Endothelial cell of hepatic sinusoid (primary cell): Measurements from ENCODE around the gene SFXN5.
"Not testable (repeated sequence)": the region's sequence is repeated elsewhere in the genome, so short reads cannot be mapped to it uniquely, and the experiment has no call there.

ENCODE experiments used
- in situ Hi-C: cut with HindIII; loops from 2 replicates; pipeline ENCODE4 v1.10.0; 2017; ENCODE audit warnings: low sequenced_read_pairs

Gene SFXN5

DNA sequence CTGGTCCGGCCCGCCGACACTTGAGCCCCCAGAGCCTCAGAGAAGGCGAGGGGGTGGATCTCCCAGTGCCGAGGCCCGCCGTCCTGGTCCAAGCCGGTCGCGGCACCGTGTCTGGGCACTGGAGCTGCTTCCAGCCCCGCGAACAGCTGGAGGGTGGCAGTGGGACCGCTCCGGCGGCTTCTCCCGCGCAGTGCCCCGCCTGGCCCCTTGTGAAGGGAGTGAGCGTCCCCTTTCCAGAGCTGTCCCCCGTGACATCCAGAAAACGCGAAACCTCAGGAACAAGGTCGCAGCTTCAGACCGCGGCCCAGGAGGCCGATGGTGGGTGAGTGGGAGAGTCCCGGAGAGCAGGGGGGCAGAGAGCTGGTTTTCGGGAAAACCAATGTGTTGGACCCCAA is 154.8 kb downstream of the SFXN5 start:
- in situ Hi-C loops, result no loop called here

DNA sequence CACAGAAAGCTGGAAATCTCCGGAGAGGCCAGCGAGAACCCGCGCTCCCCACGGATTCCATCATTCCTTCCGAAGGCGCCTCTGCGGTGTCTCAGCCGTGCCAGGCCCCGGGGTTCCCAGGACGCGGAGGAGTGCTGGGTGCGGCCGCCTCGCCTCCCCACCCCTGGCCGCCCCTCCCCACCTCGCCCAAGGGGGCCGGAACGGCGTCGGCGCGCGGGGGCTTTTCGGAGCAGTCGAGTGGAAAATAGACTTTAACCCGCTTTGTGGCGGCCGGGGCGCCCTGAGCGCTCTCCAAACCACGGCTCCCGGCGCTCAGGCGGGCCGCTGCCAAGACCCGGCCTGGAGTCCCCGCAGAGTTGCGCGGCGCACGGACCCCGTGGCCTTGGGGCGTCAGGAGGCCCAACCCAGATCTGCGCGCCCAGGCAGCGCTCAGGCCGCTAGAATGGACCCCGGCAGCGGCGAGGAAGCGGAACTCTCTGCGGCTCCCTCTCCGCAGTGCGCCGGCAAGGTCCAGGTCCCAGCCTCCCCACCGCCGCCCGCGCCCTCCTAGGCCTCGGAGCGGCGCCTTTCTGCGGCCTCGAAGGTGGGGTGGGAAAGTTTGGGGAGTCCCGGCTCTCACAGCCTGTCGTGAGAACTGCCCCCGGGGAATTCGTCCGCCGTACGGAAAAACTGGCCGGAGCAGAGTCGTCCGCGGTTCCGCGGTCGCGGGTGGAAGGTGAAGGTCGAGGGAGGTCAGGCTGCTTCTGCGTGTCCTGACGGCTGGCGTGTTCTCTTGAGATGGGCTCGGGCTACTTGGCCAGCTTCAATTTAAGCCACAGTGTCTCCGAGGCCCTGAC is 155.4 kb downstream of the SFXN5 start:
- in situ Hi-C loops, result no loop called here

DNA sequence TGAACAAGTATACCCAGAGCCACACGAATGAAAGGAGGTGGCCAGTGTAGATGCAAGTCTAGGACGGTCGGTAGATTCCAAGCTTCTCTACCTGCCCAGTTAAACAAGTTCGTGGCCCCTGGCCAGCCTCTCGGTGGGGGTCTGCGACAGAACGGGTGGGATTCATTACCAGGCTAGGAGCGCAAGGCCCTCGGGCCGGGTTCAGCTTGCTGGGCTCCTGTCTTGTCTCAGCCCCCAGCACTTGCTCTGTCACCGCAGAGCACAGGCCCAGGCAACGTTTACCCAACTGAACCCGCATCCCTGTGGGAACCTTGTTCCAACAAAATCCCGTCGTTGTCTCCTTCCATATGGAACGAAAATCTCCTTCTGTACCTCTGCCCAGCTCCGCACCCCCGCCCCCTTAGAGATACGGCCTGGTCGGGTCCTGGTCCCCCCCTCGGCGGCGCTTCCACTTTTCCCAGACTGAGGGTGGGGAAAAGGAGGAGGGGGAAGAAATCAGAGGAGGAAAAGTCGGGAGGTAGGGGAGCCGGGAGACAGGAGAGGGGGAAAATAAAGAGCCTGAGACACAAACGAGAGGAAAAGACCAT is 156.1 kb downstream of the SFXN5 start:
- in situ Hi-C loops, result no loop called here

DNA sequence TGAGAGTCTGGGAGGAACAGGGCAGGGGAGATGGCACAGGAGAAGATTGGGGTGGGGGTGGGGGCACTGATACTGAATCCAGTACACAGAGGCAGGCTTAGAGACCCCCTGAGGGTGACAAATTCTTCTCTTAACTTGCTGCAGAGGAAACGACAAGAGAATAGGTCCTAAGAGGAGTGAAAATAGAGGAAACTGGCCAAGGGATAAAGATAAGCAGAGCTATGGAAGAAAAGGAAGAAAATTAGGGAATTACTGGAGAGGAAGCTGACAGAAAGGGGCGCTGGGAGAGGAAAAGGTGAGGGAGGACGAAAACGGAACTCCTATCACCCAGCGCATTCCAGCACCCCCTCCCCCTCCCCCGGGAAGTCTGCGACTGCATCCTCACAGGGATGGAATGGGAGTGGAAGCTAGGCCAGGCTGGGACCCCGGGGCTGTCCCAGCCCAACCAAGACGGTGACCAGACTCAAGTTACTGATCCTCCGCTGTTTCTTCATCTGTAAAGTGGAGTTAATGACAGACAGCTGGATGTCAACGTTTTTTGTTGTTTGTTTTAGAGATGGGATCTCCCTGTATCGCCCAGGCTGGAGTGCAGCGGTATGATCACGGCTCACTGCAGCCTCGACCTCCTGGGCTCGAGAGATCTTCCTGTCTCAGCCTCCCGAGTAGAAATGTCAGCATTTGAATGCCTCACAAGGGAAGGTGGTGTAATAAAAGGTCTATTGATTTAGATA is 156.8 kb downstream of the SFXN5 start:
- in situ Hi-C loops, result no loop called here

DNA sequence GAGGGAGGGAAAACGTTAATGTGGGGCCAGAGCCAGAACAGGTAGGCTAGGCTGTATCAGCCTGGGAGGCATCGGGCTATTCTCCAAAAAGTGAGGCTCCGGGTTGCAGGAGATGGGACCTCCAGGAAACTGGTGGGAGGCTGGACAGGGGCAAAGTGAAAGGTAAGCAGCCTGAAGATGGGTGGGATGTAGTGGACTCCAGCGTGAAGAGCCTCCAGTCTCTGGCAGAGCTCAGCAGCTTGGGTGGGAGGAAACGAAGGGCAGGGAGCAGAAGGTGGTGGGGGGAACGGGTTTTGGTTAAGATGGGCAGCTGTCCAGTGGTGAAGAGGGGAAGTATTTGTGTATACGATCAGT is 157.3 kb downstream of the SFXN5 start:
- in situ Hi-C loops, result no loop called here

DNA sequence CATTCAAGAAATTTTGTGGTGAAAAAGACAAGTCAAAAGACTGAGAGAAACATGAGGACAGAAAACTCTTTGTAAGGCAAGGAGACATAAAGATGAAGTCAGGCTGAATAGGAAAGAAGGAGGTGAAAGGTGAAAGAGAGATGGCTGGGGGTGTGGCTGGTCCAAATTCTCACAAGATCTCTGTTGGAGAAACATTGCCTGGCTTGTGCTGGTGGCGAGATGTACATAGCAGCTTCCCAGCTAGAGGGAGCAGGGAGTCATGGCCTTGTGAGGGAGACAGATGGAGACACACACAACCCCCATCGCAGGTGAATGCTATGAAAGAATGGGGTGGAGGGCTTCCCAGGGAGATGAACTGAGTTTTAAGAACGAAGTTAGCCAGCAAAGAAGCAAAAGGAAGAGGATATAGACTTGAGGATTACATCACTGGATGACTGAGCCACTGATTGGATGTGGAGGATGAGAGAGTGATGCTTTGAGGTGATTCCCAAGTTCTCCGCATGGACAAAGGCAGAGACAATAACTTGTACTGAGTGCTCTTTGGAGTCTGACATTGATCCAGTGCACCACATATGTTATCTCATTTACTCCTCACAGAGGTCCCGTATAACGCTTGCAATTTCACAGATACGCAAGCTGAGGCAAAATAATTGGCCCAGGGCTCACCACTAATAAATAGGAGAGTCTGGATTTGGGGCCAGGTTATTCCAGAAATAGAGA is 157.9 kb downstream of the SFXN5 start:
- in situ Hi-C loops, result no loop called here

DNA sequence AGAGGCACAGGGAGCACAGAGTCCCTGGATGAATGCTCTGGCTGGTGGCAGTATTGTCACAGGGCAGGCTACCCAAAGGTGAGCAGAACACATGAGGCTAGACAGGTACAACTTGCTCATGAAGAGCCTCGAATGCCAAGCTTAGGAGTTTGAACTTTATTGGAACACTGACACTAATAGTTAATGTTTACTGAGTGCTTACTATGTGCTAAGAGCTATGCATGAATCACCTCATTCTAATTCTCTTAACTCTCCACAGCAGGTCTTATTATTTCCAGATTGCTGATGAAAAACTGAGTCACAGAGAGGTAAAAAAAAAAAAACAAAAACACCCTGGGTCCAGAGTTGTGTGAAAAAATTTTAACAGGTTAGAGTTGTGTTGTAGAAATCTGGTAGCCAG is 160.3 kb downstream of the SFXN5 start:
- in situ Hi-C loops, result no loop called here

DNA sequence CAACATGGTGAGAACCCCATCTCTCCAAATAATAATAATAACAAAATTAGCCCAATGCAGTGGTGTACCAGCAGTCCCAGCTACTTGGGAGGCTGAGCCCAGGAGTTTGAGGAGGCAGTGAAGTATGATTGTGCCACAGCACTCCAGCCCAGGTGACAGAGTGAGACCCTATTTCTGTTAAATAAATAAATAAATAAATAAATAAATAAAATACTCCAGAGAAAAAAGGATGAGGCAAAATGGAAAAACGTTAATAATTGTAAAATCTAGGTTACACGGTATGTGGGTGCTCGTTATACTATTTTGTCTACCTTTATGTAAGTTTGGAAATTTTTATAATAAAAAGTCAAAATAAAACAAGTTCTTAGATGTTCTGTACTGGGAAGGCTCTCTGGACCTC is 162.8 kb downstream of the SFXN5 start:
- in situ Hi-C loops, result no loop called here

DNA sequence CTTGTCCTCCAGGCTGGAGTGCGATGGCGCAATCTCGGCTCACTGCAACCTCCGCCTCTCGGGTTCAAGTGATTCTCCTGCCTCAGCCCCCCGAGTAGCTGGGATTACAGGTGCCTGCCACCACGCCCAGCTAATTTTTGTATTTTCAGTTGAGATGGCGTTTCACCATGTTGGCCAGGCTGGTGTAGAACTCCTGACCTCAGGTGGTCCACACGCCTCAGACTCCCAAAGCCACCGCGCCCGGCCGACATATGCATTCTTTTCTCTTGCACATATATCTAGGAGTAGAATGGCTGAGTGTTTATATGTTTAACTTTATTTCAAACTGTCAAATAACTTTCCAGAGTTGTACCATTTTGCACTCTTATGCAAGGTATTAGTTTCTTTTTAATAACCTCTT is 164.1 kb downstream of the SFXN5 start:
- in situ Hi-C loops, result not testable (repeated sequence)

DNA sequence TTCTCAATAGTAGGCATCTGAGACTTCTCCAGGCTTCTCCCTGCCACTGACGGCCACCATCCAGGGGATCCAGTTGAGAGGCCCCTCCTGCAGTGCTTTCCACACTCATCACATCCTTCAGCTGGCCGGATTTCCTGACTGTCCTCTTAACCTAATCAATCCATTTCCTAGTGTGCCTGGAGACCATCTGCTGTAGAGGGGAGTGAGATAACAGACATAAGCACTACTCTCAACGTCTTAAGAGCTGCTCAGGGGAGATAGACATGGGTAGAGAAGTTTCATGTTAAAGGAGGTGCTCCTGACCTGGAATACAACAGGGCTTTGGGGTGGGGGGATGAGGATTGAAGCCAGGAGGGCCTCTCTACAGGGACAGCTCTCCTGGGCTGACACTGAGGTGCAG is 170.1 kb downstream of the SFXN5 start:
- in situ Hi-C loops, result no loop called here

DNA sequence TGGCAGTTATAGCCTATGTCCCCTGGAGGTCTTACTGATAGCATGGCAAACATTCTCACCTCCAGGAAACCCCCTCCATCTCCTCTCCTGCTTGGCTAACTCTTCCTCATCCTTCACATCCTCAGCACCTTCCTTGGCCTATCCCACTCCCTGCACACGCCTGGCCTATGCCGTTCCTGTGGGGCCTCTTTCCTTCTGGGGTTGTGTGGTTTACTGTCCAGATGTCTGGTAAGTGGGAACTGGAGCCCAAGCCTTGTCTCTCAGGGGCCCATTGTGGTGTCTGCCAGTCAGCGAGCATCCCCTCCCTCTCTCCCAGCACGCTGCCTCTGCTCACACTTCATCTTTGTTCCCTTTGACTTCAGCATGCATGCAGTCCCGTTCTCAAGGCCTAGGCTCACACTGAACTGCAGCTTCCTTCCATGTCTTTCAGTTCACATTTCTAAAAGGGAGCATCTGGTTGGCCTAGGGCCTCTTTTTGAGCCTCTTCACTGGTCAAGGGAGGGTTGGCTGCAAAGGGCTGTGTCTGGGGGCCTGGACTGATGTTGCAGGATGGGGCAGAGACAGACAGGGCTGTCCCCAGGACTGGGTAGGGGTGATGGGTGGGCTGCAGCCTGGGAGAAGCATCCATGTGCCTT is 171.2 kb downstream of the SFXN5 start:
- in situ Hi-C loops, result no loop called here

DNA sequence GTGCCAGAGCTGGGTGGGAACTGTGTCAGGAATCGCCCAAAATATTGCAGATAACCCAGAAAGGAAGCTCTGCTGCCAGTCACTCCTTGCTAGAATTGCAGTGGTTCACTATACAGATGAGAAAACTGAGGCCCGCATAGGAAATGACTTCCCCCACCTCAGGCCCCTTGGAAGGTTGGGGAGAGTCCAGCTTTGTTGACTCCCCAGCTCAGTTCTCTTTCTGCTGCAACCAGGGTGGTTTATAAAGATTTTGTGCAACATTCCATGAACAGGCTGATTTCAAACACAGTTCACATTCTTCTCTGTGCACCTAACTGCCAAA is 173.0 kb downstream of the SFXN5 start:
- in situ Hi-C loops, result loop anchor here (25.0 kb wide), 1 partner anchor 289 kb away; no protein-coding TSS in a partner anchor

DNA sequence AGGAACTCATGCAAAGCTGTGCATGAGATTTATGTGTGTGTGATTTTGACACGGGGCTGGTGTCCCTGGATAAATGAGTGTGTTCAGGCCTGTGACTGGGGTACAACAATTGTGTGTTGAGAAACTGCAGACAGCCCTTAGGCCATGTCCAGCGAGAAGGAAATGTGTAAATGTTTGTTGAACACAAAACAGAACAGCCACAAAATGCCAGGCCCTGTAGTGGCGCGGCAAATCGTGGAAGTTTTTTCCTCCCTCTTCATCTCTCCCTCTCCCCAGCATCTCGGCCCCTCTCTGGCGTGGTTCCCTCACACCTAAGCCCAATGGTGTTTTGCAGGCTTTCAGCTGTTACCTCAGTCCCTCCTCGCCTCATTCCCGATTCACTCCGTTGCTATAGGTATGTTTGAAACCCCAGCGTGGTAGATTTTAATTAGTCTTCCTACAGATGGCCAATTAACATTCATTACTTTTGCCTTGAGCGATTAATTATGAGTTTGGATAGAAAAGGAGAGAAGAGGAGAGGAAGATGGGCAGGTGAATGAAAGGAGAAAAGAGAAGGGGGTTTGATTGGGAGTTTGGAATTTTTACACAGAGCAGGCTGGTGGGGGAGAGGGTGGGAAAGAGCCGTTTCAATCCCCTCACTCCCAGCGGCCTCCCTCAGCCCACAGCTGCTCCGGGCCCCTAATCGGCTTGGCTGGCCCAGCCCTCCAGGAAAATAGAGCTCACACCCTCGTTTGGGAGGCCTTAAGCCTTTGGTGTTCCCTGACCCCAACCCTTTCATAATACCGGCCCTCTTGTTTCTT is 173.5 kb downstream of the SFXN5 start:
- in situ Hi-C loops, result loop anchor here (25.0 kb wide), 1 partner anchor 289 kb away; no protein-coding TSS in a partner anchor

DNA sequence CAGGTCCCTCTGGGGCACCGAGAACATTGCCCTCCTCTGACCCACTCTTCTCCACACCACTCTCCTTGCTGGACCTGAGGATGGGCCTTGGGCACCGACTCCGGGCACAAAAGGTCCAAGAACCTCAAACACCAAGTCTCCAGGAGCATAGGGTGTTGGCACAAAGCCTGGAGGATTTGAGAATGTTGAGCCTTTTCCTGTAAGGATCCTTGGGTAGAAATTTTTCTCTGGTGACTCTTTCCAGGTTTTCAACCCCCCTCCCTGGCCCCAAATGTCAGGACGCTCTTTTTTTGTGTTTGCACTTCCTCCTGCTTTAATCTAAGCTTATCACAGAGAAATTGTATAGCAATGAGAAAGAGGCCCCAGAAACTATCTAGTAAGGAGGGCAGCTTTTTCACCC is 175.1 kb downstream of the SFXN5 start:
- in situ Hi-C loops, result loop anchor here (25.0 kb wide), 1 partner anchor 291 kb away; no protein-coding TSS in a partner anchor

DNA sequence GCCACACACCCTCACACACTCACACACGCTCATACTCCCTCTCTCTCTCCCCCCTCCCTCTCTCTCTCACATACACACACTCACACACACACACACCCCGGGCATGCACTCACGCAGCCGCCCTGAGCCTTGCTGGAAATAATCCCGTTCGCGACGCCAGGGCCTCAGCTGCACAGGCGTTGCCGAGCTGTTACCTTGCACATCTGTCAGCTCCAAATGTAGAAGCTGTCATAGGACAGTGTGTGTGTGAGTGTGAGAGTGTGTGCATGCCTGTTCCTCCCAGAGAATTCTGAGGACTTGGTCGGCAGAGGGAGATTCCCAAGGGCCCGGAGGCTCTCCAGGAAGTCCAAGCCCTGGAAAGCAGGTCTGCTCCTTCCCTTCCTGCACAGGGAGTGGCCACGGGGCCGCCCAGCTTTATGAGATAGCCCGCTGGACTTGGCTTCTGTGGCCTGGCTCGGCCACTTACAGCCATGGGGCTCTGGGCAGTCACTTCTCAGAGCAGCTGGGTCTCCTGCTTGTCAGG is 175.7 kb downstream of the SFXN5 start:
- in situ Hi-C loops, result loop anchor here (25.0 kb wide), 1 partner anchor 291 kb away; no protein-coding TSS in a partner anchor

DNA sequence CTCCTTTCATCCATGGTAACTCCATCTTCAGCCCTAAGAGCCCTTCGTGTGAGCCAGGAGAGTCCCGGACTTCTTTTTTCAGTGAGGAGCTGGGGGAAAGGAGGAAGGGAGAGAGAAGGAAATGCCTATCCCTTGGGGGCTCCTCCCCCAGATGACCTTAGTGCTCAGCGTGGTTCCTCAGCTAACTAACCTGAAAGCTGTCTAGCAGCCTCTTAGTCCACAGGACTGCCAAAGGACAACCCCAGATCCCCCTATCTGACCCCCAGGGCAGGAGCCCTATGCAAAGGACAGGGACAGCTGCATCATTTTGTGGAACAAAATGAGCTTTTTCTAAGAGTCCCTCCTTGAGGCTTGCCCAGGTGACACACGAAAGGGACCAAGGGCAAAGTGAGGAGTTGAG is 176.4 kb downstream of the SFXN5 start:
- in situ Hi-C loops, result loop anchor here (25.0 kb wide), 1 partner anchor 292 kb away; no protein-coding TSS in a partner anchor

DNA sequence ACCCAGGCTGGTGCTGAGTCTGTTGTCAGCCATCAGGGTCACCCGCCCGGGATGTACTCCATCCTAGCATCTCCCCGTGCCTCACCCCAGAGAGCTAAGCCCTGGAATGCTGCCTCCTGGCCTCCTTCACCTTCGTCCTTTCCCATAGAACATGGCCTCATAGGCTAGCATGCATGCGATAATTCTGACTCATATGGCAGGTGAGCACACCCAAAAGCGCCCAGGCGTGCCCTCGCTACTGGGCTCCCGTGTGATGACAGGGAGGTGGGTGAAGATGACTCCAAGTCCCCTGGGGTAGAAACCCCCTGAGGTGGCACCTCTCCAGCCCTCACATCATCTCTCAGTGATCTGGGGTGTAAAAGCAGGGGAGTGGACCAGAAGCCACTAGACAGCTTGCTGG is 177.0 kb downstream of the SFXN5 start:
- in situ Hi-C loops, result loop anchor here (25.0 kb wide), 1 partner anchor 293 kb away; no protein-coding TSS in a partner anchor

DNA sequence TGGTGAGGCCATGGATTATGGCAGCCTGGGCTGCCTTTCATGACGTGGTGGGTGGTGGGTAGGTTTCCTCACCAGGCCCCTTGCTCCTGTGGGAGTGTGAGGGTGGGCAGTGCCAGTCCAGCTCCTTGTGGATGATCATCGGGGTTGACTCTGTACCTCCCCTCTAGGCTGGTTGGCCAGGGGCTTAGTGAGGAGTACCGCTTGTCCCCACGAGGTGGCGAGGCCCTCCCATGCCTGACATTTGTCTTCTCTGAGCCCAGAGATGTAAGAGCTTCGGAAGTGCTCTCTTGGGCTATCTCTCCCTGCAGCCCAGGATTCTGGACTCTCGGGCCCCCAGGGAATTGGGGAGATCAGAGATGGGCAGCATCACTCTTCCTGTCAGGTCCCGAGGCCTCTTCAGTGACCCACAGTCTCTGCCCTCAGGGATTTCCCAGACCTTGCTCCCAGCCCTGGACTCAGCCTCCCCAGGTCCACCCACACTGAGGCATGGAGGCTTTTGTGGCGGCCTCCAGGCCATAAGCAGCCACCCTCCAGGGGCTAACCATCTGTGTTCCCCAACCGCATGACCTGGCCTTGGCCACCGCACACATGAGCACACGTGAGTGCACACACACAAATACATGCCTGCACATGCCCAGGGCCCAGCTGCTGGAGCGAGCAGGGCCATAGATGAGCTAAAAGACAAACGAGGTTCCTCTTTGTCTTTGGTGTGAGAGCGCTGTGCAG is 177.8 kb downstream of the SFXN5 start:
- in situ Hi-C loops, result loop anchor here (25.0 kb wide), 1 partner anchor 294 kb away; no protein-coding TSS in a partner anchor
